Stomach (tissue), 9 donors: ENCODE measurements around the gene DIAPH2. TPM values are rescaled to one million over a fixed set of nuclear protein-coding genes. Genes with fewer than 3 reads are reported as not detected.

Experiments used
- DNase-seq, 2 donors: peaks; one replicate each; pipeline versions ENCODE4 v3.0.0 to v3.0.0-alpha.2; 2013 to 2019
- H3K27ac ChIP-seq, 5 donors: fragments of 200-600 bp in 4 of 5; sonication (generic) in 4 of 5; one replicate each; pipeline ENCODE4 v1.5.1; 2013 to 2019; ENCODE audit warnings: mild to moderate bottlenecking in 1 of 5, moderate library complexity in 1 of 5
- H3K27me3 ChIP-seq, 3 donors: fragments of 200-600 bp; sonication (generic); one replicate each; pipeline ENCODE4 v1.5.1; 2017 to 2019; ENCODE audit warnings: mixed run types in 1 of 3
- H3K36me3 ChIP-seq, 4 donors: fragments of 200-600 bp; sonication (generic); 1 replicate in 3 of 4; 2 replicates in 1 of 4; pipeline ENCODE4 v1.5.1; 2016 to 2019
- H3K4me1 ChIP-seq, 4 donors: fragments of 200-600 bp; sonication (generic); one replicate each; pipeline ENCODE4 v1.5.1; 2016 to 2019
- H3K4me3 ChIP-seq, 4 donors: fragments of 200-600 bp; sonication (generic) in 3 of 4; one replicate each; pipeline ENCODE4 v1.5.1; 2016 to 2019; ENCODE audit warnings: mild to moderate bottlenecking in 1 of 4
- H3K9me3 ChIP-seq, 4 donors: fragments of 200-600 bp; sonication (generic); one replicate each; pipeline ENCODE4 v1.5.1; 2016 to 2019
- CTCF ChIP-seq, 7 experiments: fragments of 450-650 bp in 4 of 7; fragments of 200-600 bp in 3 of 7; sonication (generic) in 3 of 7; IDR thresholded peaks; one replicate each; pipeline ENCODE4 v1.5.1; 2016 to 2019; ENCODE audit warnings: antibody characterized with exemption in 7 of 7, control low read depth in 2 of 7, mild to moderate bottlenecking in 1 of 7
- EP300 ChIP-seq: sonication (generic); formaldehyde crosslinking; IDR thresholded peaks from one replicate; pipeline ENCODE4 v1.6.1; 2017; ENCODE audit warnings: antibody characterized with exemption
- POLR2A ChIP-seq, 4 donors: fragments of 450-650 bp; IDR thresholded peaks; one replicate each; pipeline ENCODE4 v1.6.1; 2016; ENCODE audit warnings: antibody characterized with exemption in 4 of 4, control low read depth in 2 of 4, mild to moderate bottlenecking in 1 of 4, moderate library complexity in 1 of 4
- POLR2AphosphoS5 ChIP-seq, 3 donors: sonication (generic); formaldehyde crosslinking; IDR thresholded peaks; one replicate each; pipeline ENCODE4 v1.6.1; 2016; ENCODE audit warnings: antibody characterized with exemption in 3 of 3
- WGBS, 5 donors: extraction: QIAGEN DNeasy Blood & Tissue Kit in 3 of 5; methylation state at CpG; one replicate each; pipeline versions ENCODE4 v1.1.5 to v1.1.7; 2013 to 2018; 5-methylcytosine and 5-hydroxymethylcytosine counted together
- intact Hi-C: fragments of 100-400 bp; cut with DNase I; formaldehyde crosslinking; loops from one replicate; pipeline ENCODE4 v1.15.1; 2023; ENCODE audit warnings: low total_unique reads
- polyA plus RNA-seq, 3 donors: library from polyadenylated mRNA; stranded (reverse); fragments of 200-250 nt; gene quantifications; one replicate each; pipeline ENCODE4 v1.2.3, GENCODE V29; 2013
- total RNA-seq, 5 donors: library from RNA; depleted of rRNA; stranded (reverse); fragments of >200 nt; gene quantifications; one replicate each; pipeline versions ENCODE4 v1.1.0 to v1.2.3, GENCODE V29; 2014 to 2016
- donor health status: healthy with polysubstance abuse.
- donor health status: Bipolar disorder and iron deficiency.
- donor health status: healthy.

The DIAPH2 gene
- total and polyA plus RNA-seq, 8 donors = 5.2 to 52.5 (median 27.3) TPM

GRCh38 chrX:97126020-97126419 lies 441.4 kb downstream of the DIAPH2 start:
- Histone ChIP-seq H3K9me3 (no peaks in the 10 kb centered on the region), H3K27ac (no peak overlapping the region), H3K36me3 (no peaks in the 10 kb centered on the region), H3K4me3 (no peak overlapping the region), H3K4me1 (no peaks in the 10 kb centered on the region), H3K27me3 (no peaks in the 10 kb centered on the region)
- 70 to 83% (median 75%) methylated on average over 3 of the region's 3 CpGs for WGBS, 5 donors
- TF ChIP-seq EP300 (no peak), CTCF (IDR thresholded peaks at IDR 0.05) (no peak), POLR2A (IDR thresholded peaks at IDR 0.05) (no peak), POLR2AphosphoS5 (IDR thresholded peaks at IDR 0.05) (no peak)
- intact Hi-C loops = no loop called here
- no peak for DNase-seq

- no peak for DNase-seq
- Histone ChIP-seq H3K4me1 (no peaks in the 10 kb centered on the region), H3K4me3 (no peak overlapping the region), H3K27me3 (peaks cover 0 to 3% (median 0%) of the 10 kb centered on the region in 3 donors), H3K27ac (no peak overlapping the region), H3K36me3 (no peaks in the 10 kb centered on the region), H3K9me3 (no peaks in the 10 kb centered on the region)
- TF ChIP-seq POLR2A (IDR thresholded peaks at IDR 0.05) (no peak), CTCF (IDR thresholded peaks at IDR 0.05) (no peak), POLR2AphosphoS5 (IDR thresholded peaks at IDR 0.05) (no peak), EP300 (no peak)
- 80 to 86% (median 82%) methylated on average over 6 of the region's 6 CpGs for WGBS, 5 donors
- intact Hi-C loops = no loop called here
Observed at GRCh38 chrX:97132664-97133415, 448.2 kb downstream of the DIAPH2 start.

- no peaks in the 10 kb centered on the region for H3K4me1 ChIP-seq
- no peak overlapping the region for H3K27ac ChIP-seq
- no peak overlapping the region for H3K4me3 ChIP-seq
- DNase-seq = no peak
- intact Hi-C loops = no loop called here
- H3K9me3 ChIP-seq = no peaks in the 10 kb centered on the region
- no peaks in the 10 kb centered on the region for H3K36me3 ChIP-seq
- TF ChIP-seq EP300 = no peak
- no peak for TF ChIP-seq POLR2A (IDR thresholded peaks at IDR 0.05)
- no peak for TF ChIP-seq CTCF (IDR thresholded peaks at IDR 0.05)
- TF ChIP-seq POLR2AphosphoS5 (IDR thresholded peaks at IDR 0.05) = no peak
- no peaks in the 10 kb centered on the region for H3K27me3 ChIP-seq
- WGBS, 5 donors = 81 to 95% (median 84%) methylated on average over 1 of the region's 1 CpG
Observed at GRCh38 chrX:97145934-97146333, 461.3 kb downstream of the DIAPH2 start.

GRCh38 chrX:97155816-97156215 lies 471.2 kb downstream of the DIAPH2 start:
- Histone ChIP-seq H3K9me3 (no peaks in the 10 kb centered on the region), H3K4me3 (no peak overlapping the region), H3K27me3 (no peaks in the 10 kb centered on the region), H3K27ac (no peak overlapping the region), H3K36me3 (no peaks in the 10 kb centered on the region), H3K4me1 (no peaks in the 10 kb centered on the region)
- WGBS, 5 donors = 70 to 94% (median 79%) methylated on average over 1 of the region's 1 CpG
- TF ChIP-seq EP300 (no peak), CTCF (IDR thresholded peaks at IDR 0.05) (no peak), POLR2A (IDR thresholded peaks at IDR 0.05) (no peak), POLR2AphosphoS5 (IDR thresholded peaks at IDR 0.05) (no peak)
- intact Hi-C loops = no loop called here
- no peak for DNase-seq
